ENCODE results near the gene FAM237A.

The FAM237A gene

GRCh38 chr2:206631340-206631739 is 10.9 kb upstream of the FAM237A start:
- Histone ChIP-seq H3K14ac (ENCODE audit: low read length) (no peak overlapping the region), H3K27me3 (ENCODE audit: control insufficient read depth in 3 of 3, insufficient read depth in 3 of 3, low read depth in 1 of 3, low read length in 3 of 3) (peaks cover 0 to 3% (median 0%) of the 10 kb centered on the region in 3 experiments), H2AK5ac (ENCODE audit: low read depth, low read length) (no peak overlapping the region), H3K4ac (ENCODE audit: low read length) (no peak overlapping the region), H2BK120ac (ENCODE audit: low read depth, low read length) (no peak overlapping the region), H3K79me1 (ENCODE audit: low read depth, low read length) (no peaks in the 10 kb centered on the region), H2BK15ac (ENCODE audit: low read length) (no peak overlapping the region), H3K9me3 (replicated peaks in 1 of 2; ENCODE audit: control insufficient read depth in 2 of 2, insufficient read depth in 1 of 2, low read depth in 1 of 2, low read length in 2 of 2) (no peaks in the 10 kb centered on the region), H2AFZ (ENCODE audit: low read length) (no peak overlapping the region), H3K36me3 (replicated peaks in 1 of 2; ENCODE audit: control insufficient read depth in 2 of 2, insufficient read depth in 2 of 2, low read length in 2 of 2) (no peaks in the 10 kb centered on the region), H3K18ac (ENCODE audit: low read length) (no peak overlapping the region), H4K91ac (ENCODE audit: low read depth, low read length, poor library complexity) (no peak overlapping the region), H3K4me2 (ENCODE audit: insufficient read depth, low read length, poor library complexity, severe bottlenecking) (no peak overlapping the region), H4K8ac (ENCODE audit: low read depth, low read length) (no peak overlapping the region), H3K27ac (replicated peaks; ENCODE audit: low read length) (no peak overlapping the region), H2BK5ac (ENCODE audit: low read length) (no peak overlapping the region), H3K4me1 (ENCODE audit: control insufficient read depth in 2 of 2, insufficient read depth in 1 of 2, low read depth in 1 of 2, low read length in 2 of 2) (peaks cover 6 to 8% of the 10 kb centered on the region in 2 donors), H3K23ac (ENCODE audit: low read depth, low read length, poor library complexity) (no peak overlapping the region), H3K9ac (ENCODE audit: low read depth, low read length, poor library complexity) (no peak overlapping the region), H3K4me3 (ENCODE audit: low read length in 2 of 2) (no peak overlapping the region), H2BK12ac (ENCODE audit: low read length) (no peak overlapping the region)
- DNase-seq (ENCODE audit: low spot score), result no peak
- no CpG with 5 or more reads among the region's 3 CpGs for WGBS, 2 donors (ENCODE audit: extremely low coverage in 2 of 2, insufficient read length in 2 of 2, insufficient replicate concordance in 1 of 2)

GRCh38 chr2:206635015-206635414 is 7.3 kb upstream of the FAM237A start:
- Histone ChIP-seq H3K4me1 (ENCODE audit: control insufficient read depth in 2 of 2, insufficient read depth in 1 of 2, low read depth in 1 of 2, low read length in 2 of 2) (peaks cover 2 to 4% of the 10 kb centered on the region in 2 donors), H3K9ac (ENCODE audit: low read depth, low read length, poor library complexity) (no peak overlapping the region), H3K4me3 (ENCODE audit: low read length in 2 of 2) (no peak overlapping the region), H3K4me2 (ENCODE audit: insufficient read depth, low read length, poor library complexity, severe bottlenecking) (no peak overlapping the region), H3K18ac (ENCODE audit: low read length) (no peak overlapping the region), H2BK5ac (ENCODE audit: low read length) (no peak overlapping the region), H3K23ac (ENCODE audit: low read depth, low read length, poor library complexity) (no peak overlapping the region), H3K36me3 (replicated peaks in 1 of 2; ENCODE audit: control insufficient read depth in 2 of 2, insufficient read depth in 2 of 2, low read length in 2 of 2) (no peaks in the 10 kb centered on the region), H4K8ac (ENCODE audit: low read depth, low read length) (no peak overlapping the region), H3K79me1 (ENCODE audit: low read depth, low read length) (no peaks in the 10 kb centered on the region), H2BK15ac (ENCODE audit: low read length) (no peak overlapping the region), H2BK12ac (ENCODE audit: low read length) (no peak overlapping the region), H4K91ac (ENCODE audit: low read depth, low read length, poor library complexity) (no peak overlapping the region), H2AK5ac (ENCODE audit: low read depth, low read length) (no peak overlapping the region), H2BK120ac (ENCODE audit: low read depth, low read length) (no peak overlapping the region), H3K9me3 (replicated peaks in 1 of 2; ENCODE audit: control insufficient read depth in 2 of 2, insufficient read depth in 1 of 2, low read depth in 1 of 2, low read length in 2 of 2) (no peaks in the 10 kb centered on the region), H3K27me3 (ENCODE audit: control insufficient read depth in 3 of 3, insufficient read depth in 3 of 3, low read depth in 1 of 3, low read length in 3 of 3) (peaks cover 0 to 23% (median 2%) of the 10 kb centered on the region in 3 experiments), H3K4ac (ENCODE audit: low read length) (no peak overlapping the region), H2AFZ (ENCODE audit: low read length) (no peak overlapping the region), H3K27ac (replicated peaks; ENCODE audit: low read length) (no peak overlapping the region), H3K14ac (ENCODE audit: low read length) (no peak overlapping the region)
- WGBS, 2 donors (ENCODE audit: extremely low coverage in 2 of 2, insufficient read length in 2 of 2, insufficient replicate concordance in 1 of 2), result no CpG with 5 or more reads among the region's 1 CpG
- DNase-seq (ENCODE audit: low spot score), result no peak

GRCh38 chr2:206639636-206640035 is 2.7 kb upstream of the FAM237A start:
- Histone ChIP-seq H3K23ac (ENCODE audit: low read depth, low read length, poor library complexity) (no peak overlapping the region), H3K4me1 (ENCODE audit: control insufficient read depth in 2 of 2, insufficient read depth in 1 of 2, low read depth in 1 of 2, low read length in 2 of 2) (peaks cover 4 to 20% of the 10 kb centered on the region in 2 donors), H2AFZ (ENCODE audit: low read length) (no peak overlapping the region), H3K14ac (ENCODE audit: low read length) (no peak overlapping the region), H2BK15ac (ENCODE audit: low read length) (no peak overlapping the region), H2BK12ac (ENCODE audit: low read length) (no peak overlapping the region), H3K4me3 (ENCODE audit: low read length in 2 of 2) (no peak overlapping the region), H3K79me1 (ENCODE audit: low read depth, low read length) (no peaks in the 10 kb centered on the region), H2BK5ac (ENCODE audit: low read length) (no peak overlapping the region), H2BK120ac (ENCODE audit: low read depth, low read length) (no peak overlapping the region), H3K4me2 (ENCODE audit: insufficient read depth, low read length, poor library complexity, severe bottlenecking) (no peak overlapping the region), H3K9me3 (replicated peaks in 1 of 2; ENCODE audit: control insufficient read depth in 2 of 2, insufficient read depth in 1 of 2, low read depth in 1 of 2, low read length in 2 of 2) (no peaks in the 10 kb centered on the region), H3K36me3 (replicated peaks in 1 of 2; ENCODE audit: control insufficient read depth in 2 of 2, insufficient read depth in 2 of 2, low read length in 2 of 2) (no peaks in the 10 kb centered on the region), H3K18ac (ENCODE audit: low read length) (no peak overlapping the region), H2AK5ac (ENCODE audit: low read depth, low read length) (no peak overlapping the region), H3K4ac (ENCODE audit: low read length) (no peak overlapping the region), H4K91ac (ENCODE audit: low read depth, low read length, poor library complexity) (no peak overlapping the region), H3K27me3 (ENCODE audit: control insufficient read depth in 3 of 3, insufficient read depth in 3 of 3, low read depth in 1 of 3, low read length in 3 of 3) (peaks cover 2 to 64% (median 23%) of the 10 kb centered on the region in 3 experiments), H3K27ac (replicated peaks; ENCODE audit: low read length) (no peak overlapping the region), H4K8ac (ENCODE audit: low read depth, low read length) (no peak overlapping the region), H3K9ac (ENCODE audit: low read depth, low read length, poor library complexity) (no peak overlapping the region)
- no peak for DNase-seq (ENCODE audit: low spot score)
- WGBS, 2 donors (ENCODE audit: extremely low coverage in 2 of 2, insufficient read length in 2 of 2, insufficient replicate concordance in 1 of 2), result no CpG with 5 or more reads among the region's 2 CpGs

- Histone ChIP-seq H3K36me3 (replicated peaks in 1 of 2; ENCODE audit: control insufficient read depth in 2 of 2, insufficient read depth in 2 of 2, low read length in 2 of 2) (no peaks in the 10 kb centered on the region), H3K27me3 (ENCODE audit: control insufficient read depth in 3 of 3, insufficient read depth in 3 of 3, low read depth in 1 of 3, low read length in 3 of 3) (peaks cover 2 to 64% (median 23%) of the 10 kb centered on the region in 3 experiments), H3K18ac (ENCODE audit: low read length) (no peak overlapping the region), H3K23ac (ENCODE audit: low read depth, low read length, poor library complexity) (no peak overlapping the region), H2AK5ac (ENCODE audit: low read depth, low read length) (no peak overlapping the region), H4K91ac (ENCODE audit: low read depth, low read length, poor library complexity) (no peak overlapping the region), H3K4me3 (ENCODE audit: low read length in 2 of 2) (no peak overlapping the region), H3K4me1 (ENCODE audit: control insufficient read depth in 2 of 2, insufficient read depth in 1 of 2, low read depth in 1 of 2, low read length in 2 of 2) (peaks cover 4 to 20% of the 10 kb centered on the region in 2 donors), H3K27ac (replicated peaks; ENCODE audit: low read length) (no peak overlapping the region), H3K4me2 (ENCODE audit: insufficient read depth, low read length, poor library complexity, severe bottlenecking) (no peak overlapping the region), H2BK15ac (ENCODE audit: low read length) (no peak overlapping the region), H3K9me3 (replicated peaks in 1 of 2; ENCODE audit: control insufficient read depth in 2 of 2, insufficient read depth in 1 of 2, low read depth in 1 of 2, low read length in 2 of 2) (no peaks in the 10 kb centered on the region), H3K9ac (ENCODE audit: low read depth, low read length, poor library complexity) (no peak overlapping the region), H2BK5ac (ENCODE audit: low read length) (no peak overlapping the region), H2AFZ (ENCODE audit: low read length) (no peak overlapping the region), H3K4ac (ENCODE audit: low read length) (no peak overlapping the region), H2BK12ac (ENCODE audit: low read length) (no peak overlapping the region), H3K79me1 (ENCODE audit: low read depth, low read length) (no peaks in the 10 kb centered on the region), H4K8ac (ENCODE audit: low read depth, low read length) (no peak overlapping the region), H3K14ac (ENCODE audit: low read length) (no peak overlapping the region), H2BK120ac (ENCODE audit: low read depth, low read length) (no peak overlapping the region)
- DNase-seq (ENCODE audit: low spot score), result no peak
- WGBS, 2 donors (ENCODE audit: extremely low coverage in 2 of 2, insufficient read length in 2 of 2, insufficient replicate concordance in 1 of 2), result no CpG with 5 or more reads among the region's 3 CpGs
These were observed 1.1 kb upstream of the FAM237A start for GRCh38 chr2:206641226-206641625.
